GM19240 (cell line): Measurements from ENCODE around the gene FAM219A.
"Not testable (repeated sequence)": the region's sequence is repeated elsewhere in the genome, so short reads cannot be mapped to it uniquely, and the experiment has no call there.

Source experiments
- DNase-seq: peaks from one replicate; pipeline ENCODE4 v3.0.0; 2011; ENCODE audit warnings: low spot score; ENCODE audit not compliant: insufficient read length

The FAM219A gene

GRCh38 chr9:34484678-34485077 lies 26.3 kb upstream of the FAM219A start:
- no peak for DNase-seq

DNA sequence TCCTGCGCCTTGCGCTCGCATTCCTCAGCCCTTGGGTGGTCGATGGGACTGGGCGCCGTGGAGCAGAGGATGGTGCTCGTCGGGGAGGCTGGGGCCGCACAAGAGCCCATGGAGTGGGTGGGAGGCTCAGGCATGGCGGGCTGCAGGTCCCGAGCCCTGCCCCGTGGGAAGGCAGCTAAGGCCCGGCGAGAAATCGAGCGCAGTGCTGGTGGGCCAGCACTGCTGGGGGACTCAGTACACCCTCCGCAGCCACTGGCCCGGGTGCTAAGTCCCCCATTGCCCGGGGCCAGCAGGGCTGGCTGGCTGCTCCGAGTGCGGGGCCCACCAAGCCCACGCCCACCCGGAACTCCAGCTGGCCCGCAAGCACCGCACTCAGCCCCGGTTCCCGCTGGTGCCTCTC lies 24.4 kb upstream of the FAM219A start:
- not testable (repeated sequence) for DNase-seq

DNA sequence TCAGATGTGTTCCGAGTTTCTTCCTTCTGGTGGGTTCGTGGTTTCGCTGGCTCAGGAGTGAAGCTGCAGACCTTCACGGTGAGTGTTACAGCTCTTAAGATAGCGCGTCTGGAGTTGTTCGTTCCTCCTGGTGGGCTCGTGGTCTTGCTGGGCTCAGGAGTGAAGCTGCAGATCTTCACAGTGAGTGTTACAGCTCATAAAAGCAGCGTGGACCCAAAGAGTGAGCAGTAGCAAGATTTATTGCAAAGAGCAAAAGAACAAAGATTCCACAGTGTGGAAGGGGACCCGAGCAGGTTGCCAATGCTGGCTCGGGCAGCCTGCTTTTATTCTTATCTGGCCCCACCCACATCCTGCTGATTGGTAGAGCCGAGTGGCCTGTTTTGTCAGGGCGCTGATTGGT lies 23.2 kb upstream of the FAM219A start:
- not testable (repeated sequence) for DNase-seq

- DNase-seq = no peak
These were observed 21.1 kb upstream of the FAM219A start for GRCh38 chr9:34479431-34479866.

DNA sequence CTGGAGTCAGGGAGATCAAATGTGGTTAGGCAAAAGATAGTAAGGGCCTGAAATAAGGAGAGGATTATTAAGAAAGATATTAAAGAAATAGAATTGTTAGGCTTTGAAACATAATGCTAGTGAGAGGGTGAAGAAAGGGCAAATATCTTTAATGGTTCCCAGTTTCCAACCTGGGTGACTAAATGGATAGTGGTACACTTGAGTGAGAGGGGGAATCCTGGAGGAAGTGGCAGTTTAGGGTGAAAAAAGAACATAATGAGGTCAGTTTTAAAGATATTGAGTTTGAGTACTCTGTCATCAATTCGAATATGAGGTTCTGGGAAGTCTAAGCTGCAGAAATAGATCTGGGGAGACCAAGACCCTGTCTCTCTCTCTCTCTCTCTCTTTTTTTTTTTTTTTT lies 19.2 kb upstream of the FAM219A start:
- DNase-seq = no peak

- DNase-seq = no peak
These were observed 16.7 kb upstream of the FAM219A start for GRCh38 chr9:34475097-34475496.

DNA sequence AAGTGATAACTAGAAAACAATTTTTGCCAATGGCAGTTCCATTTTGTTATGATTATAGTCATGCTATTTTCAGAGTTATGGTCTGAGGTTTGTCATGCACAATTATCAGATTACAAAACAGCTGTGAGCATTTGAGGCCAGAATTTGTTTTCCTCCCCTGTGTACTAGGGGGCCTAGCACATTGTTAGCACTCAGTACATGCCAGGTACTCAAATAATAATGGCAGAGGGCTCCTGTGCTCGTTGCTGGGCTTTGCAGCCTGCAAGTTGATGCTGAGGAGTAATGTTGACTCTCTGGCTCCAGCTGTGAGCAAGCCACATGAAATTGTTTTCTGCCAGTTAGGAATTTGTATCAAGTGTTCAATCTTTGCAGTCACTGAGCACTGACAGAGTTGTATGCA lies 7.1 kb upstream of the FAM219A start:
- DNase-seq = no peak

DNA sequence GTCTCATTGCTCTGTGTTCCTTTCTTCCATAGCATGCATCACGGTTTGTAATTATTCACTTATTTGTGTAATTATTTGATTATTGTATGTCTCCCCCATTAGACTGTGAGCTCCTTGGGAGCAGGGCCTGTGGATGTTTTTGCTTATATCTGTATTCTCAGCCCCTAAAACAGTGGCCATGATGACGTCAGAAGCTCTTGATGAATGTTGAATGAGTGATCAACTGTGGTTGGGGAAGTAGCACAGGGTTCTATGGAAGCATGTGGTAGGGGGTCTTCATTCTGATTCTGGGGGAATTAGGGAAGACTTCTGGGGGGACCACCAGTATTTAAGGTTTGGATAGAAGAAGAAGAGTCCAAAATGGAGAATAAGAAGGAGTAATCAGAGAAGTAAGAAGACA lies 6.2 kb upstream of the FAM219A start:
- DNase-seq = no peak

- no peak for DNase-seq
These were observed 5.5 kb upstream of the FAM219A start for GRCh38 chr9:34463901-34464232.

DNA sequence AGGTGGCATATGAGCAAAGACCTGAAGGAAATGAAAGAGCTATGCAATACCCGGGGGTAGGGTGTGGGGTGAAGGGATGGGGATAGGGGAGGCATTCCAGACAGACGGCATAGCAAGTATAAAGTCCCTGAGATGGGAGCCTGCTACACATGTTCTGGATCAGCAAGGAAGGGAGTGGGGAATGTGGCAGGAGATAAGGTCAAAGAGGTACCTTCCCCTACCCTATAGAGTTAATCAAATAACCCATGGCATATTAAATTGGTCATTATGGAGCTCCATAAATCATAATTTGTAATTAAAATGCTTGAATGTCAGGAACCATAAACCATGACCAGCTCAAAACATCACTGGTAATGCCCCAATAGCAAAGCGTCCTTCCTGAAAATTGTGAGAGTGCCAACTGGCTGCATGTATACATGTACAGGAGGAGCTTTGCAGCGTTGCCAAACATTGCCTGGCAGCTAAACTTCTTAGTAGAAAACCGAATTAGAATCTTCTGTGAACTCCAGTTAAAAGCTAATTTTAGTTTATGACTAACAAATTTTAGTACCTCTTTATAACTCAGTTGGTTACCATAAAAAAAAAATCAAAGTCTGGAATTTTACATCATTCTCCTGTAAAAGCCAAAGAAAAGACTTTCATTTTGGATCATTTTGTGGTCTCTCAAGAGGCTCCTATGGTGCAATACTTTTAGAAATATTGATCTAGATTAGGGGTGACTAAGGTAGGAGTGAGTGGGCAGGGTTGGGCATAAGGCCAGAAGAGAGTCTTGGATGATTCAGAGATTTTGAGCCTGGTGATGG lies 4.9 kb upstream of the FAM219A start:
- no peak for DNase-seq

DNA sequence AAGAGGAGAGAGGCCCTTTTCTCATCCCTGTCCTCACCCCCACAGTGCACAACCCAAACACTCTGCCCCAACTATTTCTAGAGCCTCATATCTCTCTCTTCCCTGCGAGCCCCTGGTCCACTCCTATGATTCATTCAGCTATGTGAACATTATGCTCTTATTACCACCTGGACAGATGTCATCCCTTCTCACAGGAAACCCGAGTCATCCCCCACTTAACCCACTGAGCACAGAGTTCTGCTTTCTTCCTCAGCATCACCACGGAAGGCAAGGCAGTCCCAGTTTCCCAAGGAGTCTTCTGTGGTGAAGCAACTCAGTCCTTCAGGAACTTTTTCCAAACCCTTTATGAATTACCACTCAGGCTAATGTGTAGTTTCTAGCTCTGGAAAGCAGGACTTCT lies 1.6 kb upstream of the FAM219A start:
- DNase-seq = no peak

DNA sequence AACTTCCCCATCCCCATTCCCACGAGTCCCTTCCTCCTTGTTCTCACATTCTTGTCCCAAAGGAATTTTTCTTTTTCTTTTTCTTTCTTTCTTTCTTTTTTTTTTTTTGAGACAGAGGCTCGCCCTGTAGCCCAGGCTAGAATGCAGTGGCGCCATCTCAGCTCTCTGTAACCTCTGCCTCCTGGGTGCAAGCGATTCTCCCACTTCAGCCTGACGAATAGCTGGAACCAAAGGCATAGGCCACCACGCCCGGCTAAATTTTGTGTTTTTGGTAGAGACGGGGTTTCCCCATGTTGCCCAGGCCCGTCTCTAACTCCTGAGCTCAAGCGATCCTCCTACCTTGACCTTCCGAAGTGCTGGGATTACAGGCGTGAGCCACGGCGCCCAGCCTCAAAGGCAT lies 986 bp upstream of the FAM219A start:
- no peak for DNase-seq

DNA sequence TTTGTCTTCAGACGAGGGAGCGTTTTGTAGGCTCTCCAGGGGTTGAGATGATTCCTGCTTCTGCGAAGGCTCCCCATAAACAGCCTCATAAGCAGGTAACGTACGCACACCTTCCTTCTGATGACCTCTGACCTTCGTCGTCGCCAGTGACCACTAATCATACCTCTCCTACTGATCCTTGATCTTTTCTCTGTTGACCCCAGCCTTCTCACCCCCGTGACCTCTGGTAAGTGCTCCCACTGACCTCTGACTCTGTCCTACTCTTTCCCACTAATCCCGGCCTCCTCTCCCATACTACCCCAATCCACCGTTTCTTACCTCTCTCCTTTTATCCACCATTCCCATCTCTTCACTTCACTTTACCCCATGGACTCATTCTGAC lies 580 bp upstream of the FAM219A start:
- no peak for DNase-seq

DNA sequence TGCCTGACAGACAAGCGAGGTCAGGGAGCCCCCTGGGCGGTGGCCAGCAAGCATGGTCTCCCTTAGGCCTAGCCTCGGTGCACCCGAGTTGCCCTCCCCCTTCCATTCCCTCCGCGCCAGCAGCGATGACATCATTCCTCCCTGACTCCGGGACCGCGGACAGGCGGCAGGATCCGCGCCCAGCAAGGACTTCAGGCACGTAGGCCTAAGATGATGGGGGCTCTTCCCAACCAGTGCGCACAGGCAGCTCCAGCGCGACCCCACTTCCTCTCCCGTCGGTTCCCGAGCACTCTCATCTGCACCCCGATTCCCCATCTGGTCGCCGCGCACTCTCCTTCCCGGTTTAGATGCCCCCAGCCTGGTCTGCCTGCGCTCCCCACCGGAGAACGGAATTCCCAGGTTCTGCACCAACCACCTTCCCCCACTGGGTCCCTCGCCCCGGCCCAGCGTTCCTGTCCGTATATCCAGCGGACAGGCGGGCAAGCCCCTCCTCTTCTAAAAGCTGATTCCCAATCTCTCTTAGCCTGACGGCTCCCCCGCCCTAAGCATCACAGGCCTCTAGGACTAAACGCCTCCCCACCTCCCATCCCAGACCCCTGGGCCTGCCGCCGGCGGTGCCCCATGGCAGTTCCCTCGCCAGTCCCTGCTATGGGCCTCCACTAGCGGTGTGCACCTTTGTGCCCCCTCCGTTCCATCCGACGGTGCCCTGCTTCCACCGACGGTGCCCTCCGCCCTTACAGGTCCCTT lies 931 bp downstream of the FAM219A start:
- no peak for DNase-seq

- DNase-seq = no peak
These were observed 1.6 kb downstream of the FAM219A start for GRCh38 chr9:34456746-34457145.

GRCh38 chr9:34456151-34456550 lies 2.2 kb downstream of the FAM219A start:
- DNase-seq = no peak

DNA sequence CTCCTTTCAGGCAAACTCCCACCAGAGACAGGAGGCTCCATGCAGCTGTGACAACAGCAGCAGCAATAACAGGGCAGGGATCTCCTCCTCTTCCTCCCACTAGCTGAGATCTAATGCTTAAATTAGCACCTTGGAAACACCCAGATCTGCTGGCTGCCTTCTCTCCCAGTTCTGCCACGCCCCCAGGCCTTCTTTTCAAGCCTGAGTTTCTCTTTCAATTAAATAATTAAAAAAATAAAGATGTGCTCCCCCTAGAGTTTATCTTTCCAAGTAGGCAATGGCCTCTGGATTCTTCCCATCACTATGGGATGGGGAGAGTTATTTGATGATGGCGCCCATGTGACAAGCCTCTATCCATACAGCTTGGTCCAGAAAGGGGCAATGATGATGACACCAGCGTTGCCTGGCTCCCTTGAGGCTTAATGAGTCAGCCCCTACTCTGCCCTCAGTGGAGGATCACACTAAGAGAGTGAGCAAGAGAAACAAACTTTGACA lies 3.8 kb downstream of the FAM219A start:
- DNase-seq = no peak

- no peak for DNase-seq
These were observed 5.8 kb downstream of the FAM219A start for GRCh38 chr9:34452568-34452967.

DNA sequence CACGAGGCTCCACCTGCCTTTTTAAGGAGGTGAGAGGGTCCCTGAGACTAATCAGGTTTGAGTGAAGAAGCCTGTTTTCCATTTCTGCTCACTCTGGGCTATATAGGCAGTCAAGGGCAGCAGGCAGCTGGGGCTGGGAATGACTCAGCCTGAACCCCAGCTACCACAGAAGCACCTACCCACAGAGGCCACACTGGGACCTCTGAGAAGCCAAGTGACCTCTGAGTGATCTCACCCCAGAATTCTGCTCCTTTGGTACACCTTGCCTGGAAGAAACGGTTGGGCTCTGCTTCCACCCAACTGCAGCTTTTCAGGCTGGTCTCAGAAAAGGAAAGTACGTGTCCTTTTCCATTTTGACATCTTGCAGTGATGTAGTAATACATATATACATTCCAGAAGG lies 6.8 kb downstream of the FAM219A start:
- no peak for DNase-seq

GRCh38 chr9:34451135-34451534 lies 7.2 kb downstream of the FAM219A start:
- no peak for DNase-seq

DNA sequence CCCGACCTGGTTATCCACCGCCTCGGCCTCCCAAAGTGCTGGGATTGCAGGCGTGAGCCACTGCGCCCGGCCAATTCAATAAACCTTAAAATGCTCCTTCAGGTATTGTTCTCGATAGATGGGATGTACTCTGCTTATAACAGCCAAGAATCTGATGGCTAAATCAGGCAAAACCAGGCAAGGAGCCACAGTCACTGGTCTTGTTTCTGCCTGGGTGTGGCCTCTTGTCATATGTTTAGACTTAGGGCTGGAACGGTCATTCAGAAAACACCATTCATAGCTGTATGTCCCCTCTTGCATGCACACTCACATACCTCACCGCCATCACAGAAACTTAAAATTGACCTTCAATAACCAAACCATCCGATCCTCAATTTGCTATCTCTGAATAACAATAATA lies 7.7 kb downstream of the FAM219A start:
- no peak for DNase-seq

GRCh38 chr9:34446951-34447350 lies 11.4 kb downstream of the FAM219A start:
- DNase-seq = no peak

DNA sequence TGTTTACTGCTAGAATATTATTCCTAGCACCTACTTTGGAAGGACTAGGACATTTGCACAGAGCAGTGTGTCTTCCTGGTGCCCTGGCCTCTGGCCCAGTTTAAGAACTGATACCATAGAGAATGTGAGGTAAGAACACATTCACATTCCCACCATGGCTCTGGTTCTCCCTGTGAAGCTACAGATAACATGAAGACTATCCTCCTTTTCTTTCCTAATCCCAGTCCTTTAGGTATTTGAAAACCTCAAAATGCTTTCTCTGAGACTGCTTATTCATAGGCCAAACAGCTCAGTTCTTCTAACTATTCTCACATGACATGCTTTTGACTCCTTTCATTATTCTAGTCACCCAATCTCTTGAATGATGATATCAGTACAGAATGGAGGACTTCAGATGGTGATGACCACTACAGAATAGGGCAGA lies 11.9 kb downstream of the FAM219A start:
- no peak for DNase-seq
